Neural cell (in vitro differentiated cells): ENCODE measurements around the gene TEF.

Experiments
- EP300 ChIP-seq: fragments of 450-650 bp; conservative IDR thresholded peaks from 2 replicates; pipeline ENCODE4 v1.6.1; 2014; ENCODE audit warnings: antibody characterized with exemption, mild to moderate bottlenecking, moderate library complexity; ENCODE audit not compliant: poor library complexity, severe bottlenecking
- EZH2 ChIP-seq: fragments of 200-600, 300-800 bp; shearing (Covaris generic), sonication (generic); IDR thresholded peaks from 2 replicates; pipeline ENCODE4 v1.6.1; 2014; ENCODE audit warnings: antibody characterized with exemption, low read length, borderline replicate concordance, mild to moderate bottlenecking; ENCODE audit not compliant: insufficient read depth, poor library complexity, severe bottlenecking
- MXI1 ChIP-seq: fragments of 450-650 bp; conservative IDR thresholded peaks from 2 replicates; pipeline ENCODE4 v1.6.1; 2014; ENCODE audit warnings: antibody characterized with exemption, mild to moderate bottlenecking; ENCODE audit not compliant: poor library complexity, severe bottlenecking
- POLR2AphosphoS5 ChIP-seq: IDR thresholded peaks from 2 replicates; pipeline ENCODE4 v1.6.1; 2012
- RAD21 ChIP-seq: fragments of 450-650 bp; conservative IDR thresholded peaks from 2 replicates; pipeline ENCODE4 v1.6.1; 2014; ENCODE audit warnings: antibody characterized with exemption, mild to moderate bottlenecking, moderate library complexity
- SMC3 ChIP-seq: fragments of 450-650 bp; conservative IDR thresholded peaks from 2 replicates; pipeline ENCODE4 v1.6.1; 2014; ENCODE audit warnings: antibody characterized with exemption, mild to moderate bottlenecking, moderate library complexity; ENCODE audit not compliant: poor library complexity
- TAF1 ChIP-seq: IDR thresholded peaks from 2 replicates; pipeline ENCODE4 v1.6.1; 2012; ENCODE audit warnings: low read depth
- TF ChIP-seq, protein P1 (sequence below): fragments of 450-650 bp; IDR thresholded peaks from 2 replicates; pipeline ENCODE4 v1.5.1; 2014; ENCODE audit warnings: antibody characterized with exemption, mild to moderate bottlenecking, moderate library complexity; ENCODE audit not compliant: poor library complexity, severe bottlenecking
- TF ChIP-seq, protein P2 (sequence below): IDR thresholded peaks from 2 replicates; pipeline ENCODE4 v1.6.1; 2012; ENCODE audit warnings: borderline replicate concordance

DNA sequence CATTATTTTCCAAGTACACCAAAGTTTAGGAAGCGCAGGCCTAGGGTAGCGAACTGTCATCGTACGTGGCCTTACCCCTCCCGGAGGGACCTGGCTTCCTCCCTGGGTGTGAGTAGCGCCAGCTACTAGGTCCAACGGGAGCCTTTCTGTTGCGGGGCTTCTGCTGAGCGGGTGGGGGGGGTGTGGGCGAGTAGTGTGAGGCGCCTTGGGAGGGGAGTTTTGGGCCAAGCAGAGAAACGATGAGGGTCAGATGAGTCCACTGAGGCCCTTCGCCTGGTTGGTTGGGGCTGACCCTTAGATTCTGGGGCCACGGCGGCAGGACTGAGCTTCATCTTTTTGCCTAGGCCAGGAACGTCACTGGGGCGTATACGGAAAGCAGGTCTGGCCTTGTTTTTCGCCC is 868 bp downstream of the TEF start:
- no peak for TF ChIP-seq MXI1
- TF ChIP-seq, protein P1, sequence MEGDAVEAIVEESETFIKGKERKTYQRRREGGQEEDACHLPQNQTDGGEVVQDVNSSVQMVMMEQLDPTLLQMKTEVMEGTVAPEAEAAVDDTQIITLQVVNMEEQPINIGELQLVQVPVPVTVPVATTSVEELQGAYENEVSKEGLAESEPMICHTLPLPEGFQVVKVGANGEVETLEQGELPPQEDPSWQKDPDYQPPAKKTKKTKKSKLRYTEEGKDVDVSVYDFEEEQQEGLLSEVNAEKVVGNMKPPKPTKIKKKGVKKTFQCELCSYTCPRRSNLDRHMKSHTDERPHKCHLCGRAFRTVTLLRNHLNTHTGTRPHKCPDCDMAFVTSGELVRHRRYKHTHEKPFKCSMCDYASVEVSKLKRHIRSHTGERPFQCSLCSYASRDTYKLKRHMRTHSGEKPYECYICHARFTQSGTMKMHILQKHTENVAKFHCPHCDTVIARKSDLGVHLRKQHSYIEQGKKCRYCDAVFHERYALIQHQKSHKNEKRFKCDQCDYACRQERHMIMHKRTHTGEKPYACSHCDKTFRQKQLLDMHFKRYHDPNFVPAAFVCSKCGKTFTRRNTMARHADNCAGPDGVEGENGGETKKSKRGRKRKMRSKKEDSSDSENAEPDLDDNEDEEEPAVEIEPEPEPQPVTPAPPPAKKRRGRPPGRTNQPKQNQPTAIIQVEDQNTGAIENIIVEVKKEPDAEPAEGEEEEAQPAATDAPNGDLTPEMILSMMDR, result no peak
- TF ChIP-seq POLR2AphosphoS5, result no peak
- TF ChIP-seq RAD21, result no peak
- TF ChIP-seq, protein P2, sequence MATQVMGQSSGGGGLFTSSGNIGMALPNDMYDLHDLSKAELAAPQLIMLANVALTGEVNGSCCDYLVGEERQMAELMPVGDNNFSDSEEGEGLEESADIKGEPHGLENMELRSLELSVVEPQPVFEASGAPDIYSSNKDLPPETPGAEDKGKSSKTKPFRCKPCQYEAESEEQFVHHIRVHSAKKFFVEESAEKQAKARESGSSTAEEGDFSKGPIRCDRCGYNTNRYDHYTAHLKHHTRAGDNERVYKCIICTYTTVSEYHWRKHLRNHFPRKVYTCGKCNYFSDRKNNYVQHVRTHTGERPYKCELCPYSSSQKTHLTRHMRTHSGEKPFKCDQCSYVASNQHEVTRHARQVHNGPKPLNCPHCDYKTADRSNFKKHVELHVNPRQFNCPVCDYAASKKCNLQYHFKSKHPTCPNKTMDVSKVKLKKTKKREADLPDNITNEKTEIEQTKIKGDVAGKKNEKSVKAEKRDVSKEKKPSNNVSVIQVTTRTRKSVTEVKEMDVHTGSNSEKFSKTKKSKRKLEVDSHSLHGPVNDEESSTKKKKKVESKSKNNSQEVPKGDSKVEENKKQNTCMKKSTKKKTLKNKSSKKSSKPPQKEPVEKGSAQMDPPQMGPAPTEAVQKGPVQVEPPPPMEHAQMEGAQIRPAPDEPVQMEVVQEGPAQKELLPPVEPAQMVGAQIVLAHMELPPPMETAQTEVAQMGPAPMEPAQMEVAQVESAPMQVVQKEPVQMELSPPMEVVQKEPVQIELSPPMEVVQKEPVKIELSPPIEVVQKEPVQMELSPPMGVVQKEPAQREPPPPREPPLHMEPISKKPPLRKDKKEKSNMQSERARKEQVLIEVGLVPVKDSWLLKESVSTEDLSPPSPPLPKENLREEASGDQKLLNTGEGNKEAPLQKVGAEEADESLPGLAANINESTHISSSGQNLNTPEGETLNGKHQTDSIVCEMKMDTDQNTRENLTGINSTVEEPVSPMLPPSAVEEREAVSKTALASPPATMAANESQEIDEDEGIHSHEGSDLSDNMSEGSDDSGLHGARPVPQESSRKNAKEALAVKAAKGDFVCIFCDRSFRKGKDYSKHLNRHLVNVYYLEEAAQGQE, result no peak
- no peak for TF ChIP-seq EP300
- no peak for TF ChIP-seq EZH2
- no peak for TF ChIP-seq TAF1
- no peak for TF ChIP-seq SMC3
